Esophagus muscularis mucosa (tissue), 4 donors: Measurements from ENCODE around the gene SLC12A7. TPM values are rescaled to one million over a fixed set of nuclear protein-coding genes. Genes with fewer than 3 reads are reported as not detected.

ENCODE experiments used
- DNase-seq: peaks from one replicate; pipeline ENCODE4 v3.0.0-alpha.2; 2017; ENCODE audit errors: extremely low spot score
- H3K27ac ChIP-seq, 4 donors: fragments of 200-600 bp; sonication (generic); replicated peaks in 1 of 4; 1 replicate in 3 of 4; 2 replicates in 1 of 4; pipeline ENCODE4 v1.5.1; 2016 to 2019; ENCODE audit warnings: mild to moderate bottlenecking in 1 of 4
- H3K27me3 ChIP-seq, 4 donors: fragments of 200-600 bp; sonication (generic); one replicate each; pipeline versions ENCODE4 v1.5.1 to v1.6.0; 2016 to 2019
- H3K36me3 ChIP-seq, 4 donors: fragments of 200-600 bp; sonication (generic); one replicate each; pipeline ENCODE4 v1.5.1; 2016 to 2019
- H3K4me1 ChIP-seq, 4 donors: fragments of 200-600 bp; sonication (generic); one replicate each; pipeline ENCODE4 v1.5.1; 2016 to 2019
- H3K4me3 ChIP-seq, 4 donors: fragments of 200-600 bp; sonication (generic); 1 replicate in 2 of 4; 2 replicates in 2 of 4; pipeline ENCODE4 v1.5.1; 2016 to 2019; ENCODE audit warnings: mild to moderate bottlenecking in 4 of 4, moderate library complexity in 1 of 4
- H3K9me3 ChIP-seq, 4 donors: fragments of 200-600 bp; sonication (generic); 1 replicate in 3 of 4; 2 replicates in 1 of 4; pipeline ENCODE4 v1.5.1; 2016 to 2019
- CTCF ChIP-seq, 3 experiments: fragments of 200-600 bp in 2 of 3; fragments of 450-650 bp in 1 of 3; sonication (generic) in 2 of 3; IDR thresholded peaks; one replicate each; pipeline ENCODE4 v1.5.1; 2017 to 2019; ENCODE audit warnings: antibody characterized with exemption in 3 of 3, mild to moderate bottlenecking in 2 of 3, moderate library complexity in 1 of 3
- EP300 ChIP-seq: sonication (generic); formaldehyde crosslinking; IDR thresholded peaks from one replicate; pipeline ENCODE4 v1.6.1; 2017; ENCODE audit warnings: antibody characterized with exemption
- POLR2A ChIP-seq: fragments of 450-650 bp; IDR thresholded peaks from one replicate; pipeline ENCODE4 v1.6.1; 2017; ENCODE audit warnings: antibody characterized with exemption, moderate library complexity, mild to moderate bottlenecking, low read depth
- POLR2AphosphoS5 ChIP-seq, 2 donors: sonication (generic); formaldehyde crosslinking; IDR thresholded peaks; one replicate each; pipeline ENCODE4 v1.6.1; 2017; ENCODE audit warnings: antibody characterized with exemption in 2 of 2
- WGBS: methylation state at CpG from one replicate; pipeline ENCODE4 v1.1.5; 2018; 5-methylcytosine and 5-hydroxymethylcytosine counted together
- intact Hi-C: fragments of 100-400 bp; cut with DNase I; formaldehyde crosslinking; loops from one replicate; pipeline ENCODE4 v1.15.1; 2023
- total RNA-seq, 4 donors: library from RNA; depleted of rRNA; stranded (reverse); fragments of >200 nt; gene quantifications; one replicate each; pipeline versions ENCODE4 v1.1.0 to v1.2.1, GENCODE V29; 2016

Gene SLC12A7
- total RNA-seq, 4 donors from 2014 or later = 21.6 to 35.8 (median 25.4) TPM

- Histone ChIP-seq H3K27ac (no peak overlapping the region), H3K36me3 (peaks cover 41 to 95% (median 84%) of the 10 kb centered on the region in 4 donors), H3K4me3 (no peak overlapping the region), H3K27me3 (no peaks in the 10 kb centered on the region), H3K4me1 (peaks cover 0 to 28% (median 16%) of the 10 kb centered on the region in 4 donors), H3K9me3 (no peaks in the 10 kb centered on the region)
- TF ChIP-seq POLR2AphosphoS5 (IDR thresholded peaks at IDR 0.05) (no peak), EP300 (no peak)
- intact Hi-C loops = no loop called here
- no peak for DNase-seq
- 83% methylated on average over 10 of the region's 15 CpGs for WGBS
Observed at GRCh38 chr5:1089621-1090040, 22.2 kb downstream of the SLC12A7 start.

- no peak overlapping the region for H3K27ac ChIP-seq
- TF ChIP-seq EP300 (no peak), POLR2AphosphoS5 (IDR thresholded peaks at IDR 0.05) (no peak), POLR2A (no peak)
- H3K36me3 ChIP-seq = peaks cover 44 to 100% (median 89%) of the 10 kb centered on the region in 4 donors
- H3K27me3 ChIP-seq = no peaks in the 10 kb centered on the region
- H3K4me3 ChIP-seq = no peak overlapping the region
- no peaks in the 10 kb centered on the region for H3K9me3 ChIP-seq
- H3K4me1 ChIP-seq = peaks cover 0 to 28% (median 16%) of the 10 kb centered on the region in 4 donors
- DNase-seq = no peak
- intact Hi-C loops = no loop called here
- 81% methylated on average over 10 of the region's 11 CpGs for WGBS
Observed at GRCh38 chr5:1089146-1089545, 22.7 kb downstream of the SLC12A7 start.

GRCh38 chr5:1088726-1089125, 23.1 kb downstream of the SLC12A7 start:
- Histone ChIP-seq H3K36me3 (peaks cover 44 to 100% (median 90%) of the 10 kb centered on the region in 4 donors), H3K4me3 (no peak overlapping the region), H3K9me3 (no peaks in the 10 kb centered on the region), H3K27ac (no peak overlapping the region), H3K4me1 (peaks cover 0 to 27% (median 16%) of the 10 kb centered on the region in 4 donors), H3K27me3 (no peaks in the 10 kb centered on the region)
- intact Hi-C loops = no loop called here
- no peak for DNase-seq
- 95% methylated on average over 14 of the region's 30 CpGs for WGBS
- TF ChIP-seq POLR2A (no peak), CTCF (IDR thresholded peaks at IDR 0.05) (no peak), EP300 (no peak), POLR2AphosphoS5 (IDR thresholded peaks at IDR 0.05) (no peak)

- Histone ChIP-seq H3K27ac (no peak overlapping the region), H3K9me3 (no peaks in the 10 kb centered on the region), H3K4me3 (no peak overlapping the region), H3K27me3 (no peaks in the 10 kb centered on the region), H3K36me3 (peaks cover 44 to 100% (median 90%) of the 10 kb centered on the region in 4 donors), H3K4me1 (peaks cover 0 to 23% (median 15%) of the 10 kb centered on the region in 4 donors)
- DNase-seq = no peak
- intact Hi-C loops = no loop called here
- 96% methylated on average over 5 of the region's 26 CpGs for WGBS
- TF ChIP-seq CTCF (IDR thresholded peaks at IDR 0.05) = no peak
- no peak for TF ChIP-seq POLR2A
- TF ChIP-seq POLR2AphosphoS5 (IDR thresholded peaks at IDR 0.05) = no peak
- no peak for TF ChIP-seq EP300
Observed at GRCh38 chr5:1088031-1088430, 23.8 kb downstream of the SLC12A7 start.

GRCh38 chr5:1087428-1087827, 24.4 kb downstream of the SLC12A7 start:
- TF ChIP-seq EP300 (no peak), POLR2AphosphoS5 (IDR thresholded peaks at IDR 0.05) (no peak), CTCF (IDR thresholded peaks at IDR 0.05) (no peak), POLR2A (no peak)
- Histone ChIP-seq H3K36me3 (peaks cover 44 to 100% (median 87%) of the 10 kb centered on the region in 4 donors), H3K27me3 (no peaks in the 10 kb centered on the region), H3K27ac (no peak overlapping the region), H3K9me3 (no peaks in the 10 kb centered on the region), H3K4me3 (no peak overlapping the region), H3K4me1 (peaks cover 0 to 23% (median 15%) of the 10 kb centered on the region in 4 donors)
- WGBS = 97% methylated on average over 16 of the region's 25 CpGs
- intact Hi-C loops = no loop called here
- DNase-seq = no peak

- H3K4me3 ChIP-seq = no peak overlapping the region
Observed at GRCh38 chr5:1086871-1087270, 25.0 kb downstream of the SLC12A7 start.

More at GRCh38 chr5:1086871-1087270, 25.0 kb downstream of the SLC12A7 start:
- no peaks in the 10 kb centered on the region for H3K27me3 ChIP-seq
- no peak overlapping the region for H3K27ac ChIP-seq
- no peaks in the 10 kb centered on the region for H3K9me3 ChIP-seq
- TF ChIP-seq POLR2AphosphoS5 (IDR thresholded peaks at IDR 0.05) = no peak
- no peak for TF ChIP-seq CTCF (IDR thresholded peaks at IDR 0.05)
- TF ChIP-seq EP300 = no peak
- no peak for TF ChIP-seq POLR2A
- peaks cover 0 to 23% (median 15%) of the 10 kb centered on the region in 4 donors for H3K4me1 ChIP-seq
- peaks cover 44 to 99% (median 82%) of the 10 kb centered on the region in 4 donors for H3K36me3 ChIP-seq
- intact Hi-C loops = no loop called here
- WGBS = 95% methylated on average over 31 of the region's 31 CpGs
- DNase-seq = no peak
